ENCODE data around the gene MRGPRF. TPM values are rescaled to one million over a fixed set of nuclear protein-coding genes. Genes with fewer than 3 reads are reported as not detected.

The MRGPRF gene
- polyA plus RNA-seq, 1 donor from 2014 or later: not detected

DNA sequence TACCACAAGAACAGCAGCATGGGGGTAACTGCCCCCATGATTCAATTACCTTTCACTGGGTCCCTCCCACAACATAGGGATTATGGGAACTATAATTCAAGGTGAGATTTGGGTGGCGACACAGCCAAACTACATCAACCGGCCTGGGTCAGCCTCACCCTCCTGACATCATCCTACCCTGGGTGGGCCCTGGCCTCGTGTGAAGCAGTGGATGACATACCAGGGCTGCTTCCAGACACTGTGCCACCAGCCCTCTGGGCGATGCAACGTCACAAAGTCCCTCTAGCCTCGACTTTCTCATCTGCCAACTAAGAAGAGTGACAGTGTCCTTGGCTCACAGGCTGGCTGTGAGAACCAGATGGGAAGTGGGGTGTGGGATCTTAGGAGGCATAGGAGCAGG is 27.0 kb upstream of the MRGPRF start:
- Mint-ChIP-seq H3K27ac (no peak overlapping the region), H3K4me3 (no peak overlapping the region), H3K36me3 (no peaks in the 10 kb centered on the region), H3K4me1 (peaks cover 0 to 3% (median 3%) of the 10 kb centered on the region in 3 donors), H3K27me3 (peaks cover 9% of the 10 kb centered on the region), H3K9me3 (no peaks in the 10 kb centered on the region)

DNA sequence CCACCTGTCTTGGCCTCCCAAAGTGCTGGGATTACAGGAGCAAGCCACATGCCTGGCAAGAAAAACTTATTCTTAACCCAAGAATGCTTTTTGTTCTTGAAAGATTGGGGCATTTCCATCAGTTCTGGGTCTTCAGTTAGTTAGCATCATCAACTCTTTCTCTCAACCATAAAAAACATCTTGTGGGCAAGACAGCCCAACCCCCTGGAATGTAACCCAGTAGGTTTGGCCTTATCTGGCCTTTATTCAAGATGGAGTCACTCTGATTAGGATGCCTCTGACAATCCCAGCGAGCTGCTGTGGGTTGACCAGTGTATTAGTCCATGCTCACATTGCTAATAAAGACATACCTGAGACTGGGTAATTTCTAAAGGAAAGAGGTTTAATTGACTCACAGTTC is 26.5 kb upstream of the MRGPRF start:
- Mint-ChIP-seq H3K4me3 (no peak overlapping the region), H3K27me3 (peaks cover 9% of the 10 kb centered on the region), H3K36me3 (no peaks in the 10 kb centered on the region), H3K27ac (no peak overlapping the region), H3K9me3 (peaks cover 0 to under 1% (median 0%) of the 10 kb centered on the region in 3 donors), H3K4me1 (peaks cover 0 to 3% (median 3%) of the 10 kb centered on the region in 3 donors)

DNA sequence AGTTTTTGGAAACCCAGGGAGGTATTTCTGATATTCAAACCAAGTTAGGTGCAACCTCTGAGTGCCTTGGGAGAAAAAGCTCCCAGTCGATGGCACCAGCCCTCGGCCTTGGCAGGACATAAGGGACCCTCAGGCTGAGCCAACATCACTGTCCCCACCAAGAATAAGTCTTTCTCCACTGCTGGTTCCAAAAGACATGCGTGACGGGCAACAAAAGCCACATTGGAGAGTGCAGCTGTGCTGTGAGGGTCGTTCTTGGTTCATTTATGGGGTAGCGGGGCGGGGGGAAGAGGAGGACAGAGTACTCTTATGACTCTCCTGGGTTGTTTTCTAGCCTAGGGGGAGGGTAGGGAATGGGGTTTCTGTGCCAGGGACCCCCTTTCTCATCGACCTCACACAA is 24.5 kb upstream of the MRGPRF start:
- no peak overlapping the region for H3K27ac Mint-ChIP-seq
- H3K4me3 Mint-ChIP-seq: no peak overlapping the region
- H3K27me3 Mint-ChIP-seq: peaks cover 5% of the 10 kb centered on the region
- peaks cover 0 to 1% (median 0%) of the 10 kb centered on the region in 3 donors for H3K9me3 Mint-ChIP-seq
- H3K36me3 Mint-ChIP-seq: no peaks in the 10 kb centered on the region
- peaks cover 0 to 3% (median 0%) of the 10 kb centered on the region in 3 donors for H3K4me1 Mint-ChIP-seq

DNA sequence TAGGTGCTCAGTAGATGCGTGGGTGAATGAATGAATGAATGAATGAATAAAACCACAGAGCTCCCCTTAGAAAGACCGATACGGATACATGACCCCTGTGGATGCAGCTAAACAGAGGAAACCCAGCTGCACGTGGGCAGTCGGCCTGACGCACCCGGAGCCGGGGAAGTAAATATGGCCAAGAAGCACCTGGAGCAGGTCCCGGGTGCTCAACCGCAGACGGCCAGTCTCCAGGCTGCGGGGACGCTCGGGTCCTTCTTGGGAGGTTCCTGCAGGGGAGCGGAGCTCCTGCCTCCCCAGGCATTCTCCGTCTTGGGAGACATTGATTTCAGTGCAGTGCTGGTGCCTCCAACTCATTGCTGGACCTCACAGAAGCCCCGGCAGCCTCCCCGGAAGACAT is 24.0 kb upstream of the MRGPRF start:
- H3K4me3 Mint-ChIP-seq: no peak overlapping the region
- H3K27ac Mint-ChIP-seq: no peak overlapping the region
- peaks cover 5% of the 10 kb centered on the region for H3K27me3 Mint-ChIP-seq
- H3K4me1 Mint-ChIP-seq: peaks cover 0 to 3% (median 0%) of the 10 kb centered on the region in 3 donors
- H3K36me3 Mint-ChIP-seq: no peaks in the 10 kb centered on the region
- peaks cover 0 to 1% (median 0%) of the 10 kb centered on the region in 3 donors for H3K9me3 Mint-ChIP-seq

DNA sequence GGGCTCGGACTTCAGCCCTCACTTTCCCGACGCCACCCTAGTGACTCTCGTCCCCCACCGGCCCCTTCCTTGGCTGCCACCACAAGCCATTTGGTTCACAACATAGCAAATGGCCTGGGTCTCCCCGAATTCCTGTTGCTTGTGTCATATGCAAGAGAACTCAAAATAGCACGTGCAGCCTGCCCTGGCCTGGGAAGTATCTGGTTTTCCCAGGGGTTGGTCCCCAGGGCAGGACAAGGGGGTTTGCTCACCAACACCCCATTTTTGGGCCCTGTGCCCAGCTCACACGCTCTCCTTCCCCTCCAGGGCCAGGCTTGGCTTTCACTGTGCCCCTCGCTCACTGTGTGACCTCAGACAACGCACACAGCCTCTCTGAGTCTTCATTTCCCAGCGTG is 22.9 kb upstream of the MRGPRF start:
- no peak overlapping the region for H3K27ac Mint-ChIP-seq
- no peaks in the 10 kb centered on the region for H3K36me3 Mint-ChIP-seq
- H3K27me3 Mint-ChIP-seq: peaks cover 5% of the 10 kb centered on the region
- peak overlapping the region in 1 of 4 donors; percentile 73 for H3K4me3 Mint-ChIP-seq
- peaks cover 0 to 1% (median 0%) of the 10 kb centered on the region in 3 donors for H3K9me3 Mint-ChIP-seq
- no peaks in the 10 kb centered on the region for H3K4me1 Mint-ChIP-seq

DNA sequence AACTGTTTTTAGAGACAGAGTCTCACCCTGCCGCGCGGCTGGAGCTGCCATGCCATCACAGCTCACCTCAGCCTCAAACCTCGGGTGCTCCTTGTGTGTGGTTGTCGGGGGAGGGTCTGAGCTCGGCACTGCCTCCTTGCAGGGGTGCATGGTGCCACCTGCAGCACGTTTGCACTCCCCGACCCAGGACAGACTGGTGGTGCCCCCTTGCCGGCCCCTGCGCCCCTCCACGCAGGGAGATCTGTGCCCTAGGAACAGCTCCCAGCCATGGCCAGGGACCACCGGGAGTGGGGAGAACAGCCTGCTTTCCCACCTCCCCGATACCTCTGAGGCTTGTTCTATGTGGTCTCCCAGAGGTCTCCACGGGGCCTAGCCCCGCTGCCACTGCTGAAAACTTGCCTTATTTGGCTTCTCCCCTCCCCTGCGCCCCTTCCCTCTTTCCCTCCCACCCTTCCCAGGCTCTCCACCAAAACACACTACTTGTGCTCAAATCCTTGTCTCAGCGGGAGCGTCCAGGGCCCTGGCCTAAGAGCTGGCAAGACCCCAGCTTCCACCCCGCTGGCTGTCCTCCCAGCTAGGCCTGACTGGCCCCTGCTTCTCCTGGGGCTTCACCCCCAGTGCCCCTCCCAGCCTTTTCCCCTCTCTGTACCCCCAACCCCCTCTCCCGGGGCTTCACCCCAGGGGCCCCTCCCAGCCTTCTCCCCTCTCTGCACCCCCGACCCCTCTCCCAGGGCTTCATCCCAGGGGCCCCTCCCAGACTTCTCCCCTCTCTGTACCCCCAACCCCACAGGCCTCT is 22.3 kb upstream of the MRGPRF start:
- Mint-ChIP-seq H3K36me3 (no peaks in the 10 kb centered on the region), H3K9me3 (peaks cover 0 to 1% (median 0%) of the 10 kb centered on the region in 3 donors), H3K27me3 (peaks cover 5% of the 10 kb centered on the region), H3K4me3 (peak overlapping the region in 1 of 4 donors; percentile 73), H3K4me1 (no peaks in the 10 kb centered on the region), H3K27ac (no peak overlapping the region)

DNA sequence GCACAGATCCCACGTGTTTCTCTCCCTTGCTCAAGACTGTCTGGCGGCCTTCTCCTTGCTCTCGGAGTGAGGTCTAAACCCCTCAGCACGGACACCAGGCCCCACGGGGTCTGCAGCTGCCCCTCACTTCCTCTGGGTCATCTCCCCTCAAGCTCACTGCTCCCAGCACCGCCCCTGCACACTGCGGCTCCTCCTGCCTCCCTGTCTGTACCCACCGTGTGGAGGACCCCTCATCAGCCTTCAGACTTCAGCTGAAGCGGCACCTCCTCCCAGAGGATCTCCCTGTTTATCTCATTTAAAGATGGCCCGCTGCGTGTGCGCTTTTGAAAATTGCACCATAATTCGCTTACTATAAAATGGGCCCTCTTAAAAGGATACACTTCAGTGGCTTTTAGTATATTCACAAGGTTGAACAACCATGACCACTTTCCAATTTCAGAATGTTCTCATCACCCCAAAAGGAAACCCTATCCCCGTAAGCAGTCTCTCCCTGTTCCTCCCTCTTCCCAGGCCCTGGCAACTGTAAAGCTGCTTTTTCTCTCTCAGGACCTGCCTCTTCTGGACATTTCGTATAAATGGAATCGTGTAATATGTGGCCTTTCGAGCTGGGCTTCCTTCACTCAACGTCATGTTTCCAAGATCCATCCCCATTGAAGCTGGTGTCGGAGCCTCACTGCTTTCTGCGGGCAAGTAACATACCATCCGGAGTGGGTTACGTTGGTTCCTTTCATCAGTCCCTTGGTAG is 21.2 kb upstream of the MRGPRF start:
- Mint-ChIP-seq H3K4me3 (no peak overlapping the region), H3K4me1 (peaks cover 0 to 1% (median 0%) of the 10 kb centered on the region in 3 donors), H3K27me3 (peaks cover 3% of the 10 kb centered on the region), H3K36me3 (no peaks in the 10 kb centered on the region), H3K9me3 (peaks cover 0 to 1% (median 0%) of the 10 kb centered on the region in 3 donors), H3K27ac (no peak overlapping the region)

DNA sequence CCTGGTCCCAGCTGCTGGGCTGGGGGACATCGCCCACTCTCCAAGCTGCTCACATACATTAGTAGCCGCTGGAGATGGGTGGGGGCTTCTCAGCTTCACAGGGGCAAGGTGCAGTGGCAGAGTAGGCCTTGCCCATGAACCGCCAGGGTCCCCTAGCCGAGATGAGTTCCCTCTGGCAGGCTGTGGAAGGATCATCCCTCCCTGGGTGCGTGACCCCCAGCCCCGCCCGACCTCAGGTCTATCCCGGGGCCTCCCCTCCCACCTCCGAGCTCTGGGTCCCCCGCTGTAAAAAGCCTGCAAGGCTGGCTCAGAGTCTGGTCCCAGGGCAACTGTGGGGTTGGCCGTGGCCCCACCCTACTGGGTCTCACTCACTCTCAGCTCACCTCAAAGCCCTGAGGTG is 20.4 kb upstream of the MRGPRF start:
- H3K4me1 Mint-ChIP-seq: peaks cover 0 to 1% (median 0%) of the 10 kb centered on the region in 3 donors
- peaks cover 3% of the 10 kb centered on the region for H3K27me3 Mint-ChIP-seq
- H3K4me3 Mint-ChIP-seq: no peak overlapping the region
- no peaks in the 10 kb centered on the region for H3K36me3 Mint-ChIP-seq
- no peak overlapping the region for H3K27ac Mint-ChIP-seq
- peaks cover 0 to 1% (median 0%) of the 10 kb centered on the region in 3 donors for H3K9me3 Mint-ChIP-seq

DNA sequence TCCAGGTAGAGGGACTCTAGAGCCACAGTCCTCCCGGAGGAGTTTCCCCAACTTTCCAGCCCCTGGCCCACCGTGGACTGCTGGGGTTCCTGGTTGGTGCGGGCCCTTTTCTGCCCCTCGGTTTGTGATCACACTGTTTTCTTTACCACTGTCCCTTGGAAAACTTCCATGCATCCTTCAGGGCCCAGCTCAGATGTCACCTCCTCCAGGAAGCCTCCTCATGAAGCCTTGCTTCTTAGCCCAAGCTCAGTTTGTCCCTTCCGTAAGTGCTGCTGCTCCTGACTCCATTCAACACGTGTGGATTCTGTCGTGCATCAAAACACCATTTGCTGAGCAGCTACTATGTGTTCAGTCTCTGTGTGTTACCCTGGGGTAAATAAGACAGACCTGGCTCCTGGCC is 19.8 kb upstream of the MRGPRF start:
- Mint-ChIP-seq H3K4me1 (peaks cover 0 to 1% (median 0%) of the 10 kb centered on the region in 3 donors), H3K9me3 (peaks cover 0 to 1% (median 0%) of the 10 kb centered on the region in 3 donors), H3K36me3 (no peaks in the 10 kb centered on the region), H3K4me3 (no peak overlapping the region), H3K27me3 (peaks cover 3% of the 10 kb centered on the region), H3K27ac (no peak overlapping the region)

DNA sequence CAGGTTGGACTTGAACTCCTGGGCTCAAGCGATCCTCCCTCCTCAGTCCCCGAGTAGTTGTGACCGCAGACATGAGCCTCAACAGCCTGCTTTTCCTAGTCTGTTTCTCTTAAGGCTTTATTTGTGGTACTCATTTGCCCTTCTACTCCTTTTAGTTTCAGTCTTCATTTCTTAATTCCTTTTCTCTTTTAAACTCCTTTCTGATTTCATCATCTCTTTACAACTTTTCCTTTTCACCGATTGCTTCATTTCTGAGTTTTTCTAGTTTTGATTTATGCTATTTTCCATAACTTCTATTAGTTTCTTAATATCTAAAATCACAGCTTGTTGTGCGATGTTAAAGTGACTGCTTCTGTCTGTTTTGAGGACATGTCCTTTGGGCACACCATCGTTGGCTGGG is 17.3 kb upstream of the MRGPRF start:
- H3K4me1 Mint-ChIP-seq: peaks cover 0 to 1% (median 0%) of the 10 kb centered on the region in 3 donors
- H3K27me3 Mint-ChIP-seq: peaks cover 3% of the 10 kb centered on the region
- peaks cover 0 to 1% (median 0%) of the 10 kb centered on the region in 3 donors for H3K9me3 Mint-ChIP-seq
- no peak overlapping the region for H3K27ac Mint-ChIP-seq
- H3K4me3 Mint-ChIP-seq: no peak overlapping the region
- H3K36me3 Mint-ChIP-seq: no peaks in the 10 kb centered on the region

DNA sequence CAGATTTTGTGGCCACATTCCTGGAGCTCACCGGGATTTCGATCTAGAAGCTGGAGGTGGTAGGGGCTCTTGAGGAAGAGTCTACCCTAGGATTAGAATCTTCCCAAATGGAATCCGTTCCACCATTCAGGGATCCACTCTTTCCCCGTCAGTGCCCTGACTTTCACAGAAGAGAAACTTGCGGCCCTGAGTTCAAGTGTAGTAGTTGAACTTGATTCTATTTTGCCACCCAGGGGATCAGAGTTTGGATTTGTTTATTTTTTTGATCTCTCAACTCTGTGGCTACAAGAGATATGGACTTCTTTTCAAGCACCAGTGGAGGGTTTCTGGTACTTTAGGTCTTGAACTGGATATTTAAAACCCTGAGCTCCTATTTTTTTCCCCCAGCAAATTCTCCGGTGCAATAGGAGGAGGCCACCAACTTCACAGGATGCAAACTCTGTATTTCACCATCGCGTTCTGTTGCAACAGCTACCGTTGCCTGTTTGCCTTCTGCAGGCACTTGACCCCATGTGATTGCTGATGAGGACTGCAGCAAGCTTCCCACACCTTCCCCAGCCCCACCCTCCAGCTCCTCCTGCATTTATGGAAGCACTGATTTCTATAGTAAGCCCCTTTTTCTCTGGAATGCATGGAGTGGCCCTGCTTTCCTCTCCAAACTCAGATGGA is 14.8 kb upstream of the MRGPRF start:
- Mint-ChIP-seq H3K4me1 (peaks cover 0 to 1% (median 0%) of the 10 kb centered on the region in 3 donors), H3K36me3 (no peaks in the 10 kb centered on the region), H3K9me3 (no peaks in the 10 kb centered on the region), H3K4me3 (no peak overlapping the region), H3K27me3 (peaks cover 2% of the 10 kb centered on the region), H3K27ac (no peak overlapping the region)

DNA sequence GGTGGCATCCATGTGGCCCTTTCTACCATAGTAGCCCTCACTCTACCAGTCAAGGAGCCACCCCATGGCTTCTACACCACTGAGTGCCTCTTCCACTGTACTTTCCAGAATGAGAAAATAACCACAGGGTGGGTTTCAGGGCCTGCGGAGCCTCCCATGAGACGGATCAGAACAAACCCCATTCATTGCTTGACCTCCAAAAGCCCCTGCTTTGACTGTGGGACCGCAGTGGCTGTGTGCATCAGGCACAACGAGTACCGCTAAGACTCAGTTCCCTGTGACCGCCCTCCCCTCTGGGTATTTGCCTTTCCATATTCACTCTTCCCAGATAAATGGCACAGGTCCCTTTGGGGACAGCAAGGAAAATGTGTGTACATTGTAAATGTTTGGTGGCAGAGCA is 11.5 kb upstream of the MRGPRF start:
- H3K27ac Mint-ChIP-seq: no peak overlapping the region
- no peak overlapping the region for H3K4me3 Mint-ChIP-seq
- H3K36me3 Mint-ChIP-seq: no peaks in the 10 kb centered on the region
- H3K4me1 Mint-ChIP-seq: no peaks in the 10 kb centered on the region
- H3K27me3 Mint-ChIP-seq: peaks cover 2% of the 10 kb centered on the region
- H3K9me3 Mint-ChIP-seq: no peaks in the 10 kb centered on the region

DNA sequence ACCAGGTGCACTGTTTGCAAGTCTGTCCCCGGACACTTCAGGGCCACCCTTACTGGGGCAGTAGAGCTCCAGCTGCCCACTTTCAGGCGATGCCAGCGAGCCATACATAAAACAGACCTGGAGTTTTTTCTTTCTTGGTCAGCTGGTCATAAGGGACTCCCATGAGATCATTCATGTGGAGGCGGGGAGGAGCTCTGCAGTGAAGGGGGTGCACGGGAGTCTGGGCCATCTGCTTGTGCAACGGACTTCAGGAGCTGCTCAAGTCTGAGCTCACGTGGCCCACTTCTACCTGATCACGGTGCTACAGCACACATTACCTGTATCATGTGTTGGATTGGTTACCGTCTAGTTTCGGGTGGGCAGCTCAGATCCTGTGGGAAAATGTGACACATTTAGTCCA is 9.2 kb upstream of the MRGPRF start:
- H3K27me3 Mint-ChIP-seq: peaks cover 3% of the 10 kb centered on the region
- H3K4me3 Mint-ChIP-seq: no peak overlapping the region
- H3K9me3 Mint-ChIP-seq: no peaks in the 10 kb centered on the region
- H3K4me1 Mint-ChIP-seq: no peaks in the 10 kb centered on the region
- no peak overlapping the region for H3K27ac Mint-ChIP-seq
- H3K36me3 Mint-ChIP-seq: no peaks in the 10 kb centered on the region

DNA sequence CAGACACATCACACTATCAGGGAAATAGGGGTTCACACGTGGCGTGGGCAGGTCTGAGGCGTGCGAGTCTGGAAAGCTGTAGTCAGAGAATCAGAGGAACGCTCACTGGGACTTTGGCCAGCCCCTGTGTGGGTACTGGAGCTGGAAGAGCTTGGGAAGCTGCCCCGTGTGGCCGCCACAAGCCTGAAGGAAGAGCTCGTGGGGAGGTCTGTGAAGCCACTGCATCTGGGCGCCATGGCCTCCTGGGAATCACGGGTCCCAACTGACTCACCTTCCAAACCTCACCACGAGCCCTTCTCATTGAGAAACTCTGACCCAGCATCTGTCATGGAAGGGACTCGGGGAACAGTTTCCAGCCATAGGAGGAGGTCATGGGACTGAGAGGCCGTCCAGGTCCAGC is 5.9 kb upstream of the MRGPRF start:
- peaks cover 6% of the 10 kb centered on the region for H3K27me3 Mint-ChIP-seq
- H3K4me1 Mint-ChIP-seq: no peaks in the 10 kb centered on the region
- H3K27ac Mint-ChIP-seq: no peak overlapping the region
- H3K9me3 Mint-ChIP-seq: peaks cover 0 to 2% (median 0%) of the 10 kb centered on the region in 3 donors
- H3K4me3 Mint-ChIP-seq: no peak overlapping the region
- no peaks in the 10 kb centered on the region for H3K36me3 Mint-ChIP-seq

DNA sequence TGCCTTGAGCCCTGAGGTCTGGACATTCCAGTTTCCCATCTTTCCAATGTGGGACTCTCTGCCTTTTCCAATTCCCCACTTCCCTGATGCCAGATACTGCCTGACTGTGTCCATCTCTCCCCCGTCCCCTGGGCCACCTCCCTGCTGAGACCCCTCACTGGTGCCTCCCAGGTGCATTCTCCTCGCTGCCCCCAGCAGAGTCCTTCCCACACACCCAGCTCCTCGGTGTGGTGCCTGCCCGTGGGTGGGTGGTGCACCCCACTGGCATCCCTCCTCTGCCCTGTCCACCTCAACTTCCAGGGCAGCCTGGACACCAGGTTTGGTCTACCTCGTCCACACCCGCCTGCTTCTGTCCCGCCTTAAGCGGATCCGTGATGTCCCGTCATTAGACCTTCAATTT is 4.9 kb upstream of the MRGPRF start:
- Mint-ChIP-seq H3K27me3 (peaks cover 9% of the 10 kb centered on the region), H3K9me3 (peaks cover 0 to 2% (median 0%) of the 10 kb centered on the region in 3 donors), H3K36me3 (no peaks in the 10 kb centered on the region), H3K4me3 (no peak overlapping the region), H3K4me1 (no peaks in the 10 kb centered on the region), H3K27ac (no peak overlapping the region)
